Islet of Langerhans (tissue), 1 donor: ENCODE data around the gene PTPRR.
"Not testable (repeated sequence)": the region's sequence is repeated elsewhere in the genome, so short reads cannot be mapped to it uniquely, and the experiment has no call there.

Experiments
- FAIRE-seq: peaks from one replicate; lab custom pipeline; 2011; peaks lifted over from hg19 to GRCh38; lab: Jason Lieb, UNC

The PTPRR gene

DNA sequence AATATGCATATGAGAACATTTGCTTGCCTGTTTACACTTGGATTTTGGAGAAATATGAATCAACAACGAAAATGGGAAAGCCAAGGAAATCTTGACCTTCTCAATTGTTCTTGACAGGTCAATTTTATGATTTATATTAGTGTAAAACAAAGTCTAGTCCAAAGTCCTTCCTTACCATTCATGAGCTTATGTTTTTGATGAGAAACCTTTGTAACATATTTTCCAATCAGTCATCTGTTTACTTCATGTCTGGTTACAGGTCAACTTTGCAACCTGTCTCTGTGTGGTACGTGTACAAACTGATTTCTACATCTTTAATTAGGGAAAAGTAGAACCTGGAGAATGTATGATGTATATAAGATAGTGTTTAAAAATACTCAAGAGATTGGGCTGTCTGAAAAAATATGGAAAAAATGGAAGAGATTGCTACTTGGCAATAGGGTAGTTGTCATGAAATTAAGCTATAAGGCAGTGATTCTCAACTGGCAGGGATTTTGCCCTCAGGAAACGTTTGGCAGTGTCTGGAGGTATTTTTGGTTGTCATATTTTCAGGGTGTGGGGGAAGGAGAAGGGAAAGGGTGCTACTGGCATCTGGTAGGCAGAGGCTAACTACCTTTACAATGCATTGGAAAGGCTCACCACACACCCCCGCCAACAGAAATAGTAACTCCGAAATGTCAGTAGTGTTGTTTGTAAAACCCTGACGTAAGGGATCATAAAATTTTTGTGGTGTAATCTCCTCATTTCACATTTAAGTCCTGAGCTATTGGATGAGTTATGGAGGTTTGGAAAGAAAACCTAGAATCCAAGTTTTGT lies 172.9 kb downstream of the PTPRR start:
- no peak for FAIRE-seq

DNA sequence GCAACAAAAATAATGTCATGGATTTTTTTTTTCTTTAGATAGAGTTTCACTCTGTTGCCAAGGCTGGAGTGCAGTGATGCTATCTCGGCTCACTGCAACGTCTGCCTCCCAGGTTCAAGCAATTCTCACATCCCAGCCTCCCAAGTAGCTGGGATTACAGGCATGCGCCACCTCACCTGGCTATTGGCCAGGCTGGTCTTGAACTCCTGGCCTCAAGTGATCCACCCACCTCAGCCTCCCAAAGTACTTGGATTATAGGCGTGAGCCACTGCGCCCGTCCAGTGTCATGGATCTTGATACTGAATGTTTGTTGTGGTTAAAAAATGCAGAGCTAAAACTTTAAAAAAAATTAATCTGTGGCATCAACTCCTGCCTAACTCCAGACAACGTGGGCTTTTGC lies 175.5 kb downstream of the PTPRR start:
- no peak for FAIRE-seq

DNA sequence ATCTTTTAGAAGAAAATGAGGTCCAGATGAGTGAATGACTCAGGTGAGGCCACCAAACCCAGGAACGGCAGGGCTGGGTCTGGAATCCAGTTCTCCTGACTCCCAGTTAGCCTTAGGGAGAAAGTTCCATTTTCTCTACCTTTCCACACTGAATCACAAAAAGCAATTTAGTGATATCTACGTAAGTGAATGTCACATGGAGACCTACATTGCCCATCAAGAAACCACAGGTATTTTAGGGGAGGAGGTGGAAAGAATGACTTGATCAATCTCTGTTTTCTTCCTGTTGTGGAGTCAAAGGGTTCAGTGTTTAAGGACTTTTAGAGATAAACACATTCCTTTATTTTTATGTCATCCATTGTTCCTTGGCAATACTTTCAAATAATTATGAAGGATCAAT lies 176.4 kb downstream of the PTPRR start:
- no peak for FAIRE-seq

DNA sequence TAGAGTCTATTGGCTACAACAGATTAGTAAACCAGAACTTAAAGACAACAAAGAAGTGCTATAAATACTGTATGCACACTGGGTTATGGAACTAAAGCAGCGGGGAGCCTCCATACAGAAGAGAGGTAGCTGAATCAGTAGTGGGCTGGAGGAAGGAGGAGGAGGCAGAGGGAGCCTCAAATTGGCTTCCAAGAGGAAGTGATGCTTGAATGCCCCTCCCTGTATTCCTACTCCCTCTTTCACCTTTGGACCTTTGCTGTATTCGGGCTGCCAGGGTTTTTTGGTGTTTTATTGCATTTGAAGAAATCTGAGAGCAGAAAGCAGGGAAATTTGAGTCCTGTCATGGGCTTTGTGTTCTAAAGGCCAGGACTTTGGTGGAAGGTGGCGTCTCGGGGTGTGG lies 179.3 kb downstream of the PTPRR start:
- FAIRE-seq = no peak

DNA sequence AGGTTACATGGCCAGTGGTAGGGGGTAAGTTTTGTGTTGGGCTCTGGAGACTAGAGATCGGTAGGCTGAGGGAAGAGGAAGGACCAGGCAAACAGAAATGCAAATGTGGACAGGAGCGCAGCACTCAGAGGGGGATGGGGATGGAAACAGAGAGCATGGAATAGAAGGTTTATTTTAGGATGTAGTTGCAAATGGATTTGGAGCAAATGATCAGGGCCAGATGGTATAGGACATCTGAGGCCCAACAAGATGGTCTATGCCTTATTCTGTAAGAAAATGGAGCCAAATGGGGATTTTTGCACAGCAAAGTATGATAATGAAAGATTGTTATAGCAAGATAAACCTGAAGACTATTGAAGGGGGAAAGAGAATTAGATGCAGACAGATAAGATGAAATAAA lies 180.8 kb downstream of the PTPRR start:
- no peak for FAIRE-seq

DNA sequence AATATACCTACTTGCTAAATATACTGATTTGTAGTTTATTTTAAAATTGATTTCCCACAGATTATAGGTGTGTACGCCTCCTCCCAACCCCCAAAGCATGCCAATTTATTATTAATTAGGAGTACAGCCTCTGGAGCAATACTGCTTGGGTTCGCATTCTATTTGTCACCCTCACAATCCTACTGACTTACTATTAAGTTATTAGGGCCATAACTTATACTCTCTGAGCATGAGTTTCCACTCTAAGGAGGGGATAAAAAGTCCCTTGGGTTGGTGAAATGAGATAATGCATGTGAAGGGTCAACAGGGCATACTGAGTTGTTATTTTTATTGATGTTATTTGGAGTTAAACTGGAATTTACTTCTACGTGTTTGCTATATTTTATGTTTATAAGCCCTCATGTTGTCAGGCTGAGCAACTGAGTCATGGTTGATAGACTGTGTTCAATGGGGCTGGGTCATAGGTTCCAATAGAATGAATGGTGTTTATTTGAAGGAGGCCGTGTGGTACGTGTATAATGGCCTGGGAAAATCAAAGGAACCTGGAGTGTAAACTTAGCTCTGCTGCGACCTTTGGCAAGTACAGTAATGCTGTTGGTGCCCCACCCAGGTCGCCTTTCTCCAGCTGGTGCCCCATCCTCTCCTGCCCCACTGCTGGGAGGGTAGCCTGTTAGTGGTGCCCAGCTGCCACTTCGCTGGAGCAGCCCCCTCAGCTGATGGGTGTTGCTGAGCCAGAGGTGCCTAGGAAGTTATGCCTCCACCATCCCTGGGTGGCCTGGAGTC lies 184.0 kb downstream of the PTPRR start:
- no peak for FAIRE-seq

DNA sequence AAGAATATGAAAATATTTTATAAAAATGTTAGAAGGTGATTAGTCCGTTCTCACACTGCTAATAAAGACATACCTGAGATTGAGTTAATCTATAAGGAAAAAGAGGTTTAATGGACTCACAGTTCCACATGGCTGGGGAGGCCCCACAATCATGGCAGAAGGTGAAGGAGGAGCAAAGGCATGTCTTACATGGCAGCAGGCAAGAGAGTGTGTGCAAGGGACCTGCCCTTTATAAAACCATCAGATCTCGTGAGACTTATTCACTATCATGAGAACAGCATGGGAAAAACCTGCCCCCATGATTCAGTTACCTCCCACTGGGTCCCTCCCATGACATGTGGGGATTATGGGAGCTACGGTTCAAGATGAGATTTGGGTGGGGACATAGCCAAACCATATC lies 185.3 kb downstream of the PTPRR start:
- not testable (repeated sequence) for FAIRE-seq

DNA sequence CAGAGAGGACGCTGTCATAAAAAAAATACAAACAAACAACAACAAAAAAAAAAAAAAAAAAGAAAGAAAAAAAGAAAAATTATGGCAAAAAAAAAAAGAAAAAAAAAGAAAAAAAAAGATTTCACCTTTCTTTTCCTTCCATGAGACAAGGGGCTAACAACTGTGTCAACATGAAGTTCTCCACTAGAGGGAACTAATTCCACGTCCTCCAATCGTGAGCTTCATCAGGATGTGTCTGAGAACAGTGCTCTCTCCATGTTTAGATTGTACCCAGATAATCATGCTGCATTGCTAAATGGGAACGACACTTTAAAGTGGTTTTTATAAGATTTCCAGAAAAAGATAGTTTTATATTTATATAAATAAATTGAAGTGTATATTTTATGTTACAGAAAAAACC lies 187.2 kb downstream of the PTPRR start:
- peak; percentile 99 for FAIRE-seq

DNA sequence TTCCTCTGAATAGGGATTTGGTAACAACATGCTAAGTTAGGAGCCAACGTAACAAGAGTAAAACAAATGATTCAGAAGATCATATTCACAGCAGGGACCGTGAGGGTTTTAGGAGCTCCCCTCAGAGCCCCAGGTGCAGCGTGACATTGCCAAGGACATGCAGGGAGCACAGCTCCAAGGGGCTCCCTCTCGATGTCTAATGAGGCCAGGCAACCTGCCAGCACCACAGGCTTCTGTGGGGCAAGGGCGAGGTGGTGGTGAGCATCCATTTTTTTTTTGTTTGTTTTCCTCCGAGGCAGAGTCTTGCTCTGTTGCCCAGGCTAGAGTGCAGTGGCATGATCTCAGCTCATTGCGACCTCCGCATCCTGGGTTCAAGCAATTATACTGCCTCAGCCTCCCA lies 188.3 kb downstream of the PTPRR start:
- FAIRE-seq = no peak

DNA sequence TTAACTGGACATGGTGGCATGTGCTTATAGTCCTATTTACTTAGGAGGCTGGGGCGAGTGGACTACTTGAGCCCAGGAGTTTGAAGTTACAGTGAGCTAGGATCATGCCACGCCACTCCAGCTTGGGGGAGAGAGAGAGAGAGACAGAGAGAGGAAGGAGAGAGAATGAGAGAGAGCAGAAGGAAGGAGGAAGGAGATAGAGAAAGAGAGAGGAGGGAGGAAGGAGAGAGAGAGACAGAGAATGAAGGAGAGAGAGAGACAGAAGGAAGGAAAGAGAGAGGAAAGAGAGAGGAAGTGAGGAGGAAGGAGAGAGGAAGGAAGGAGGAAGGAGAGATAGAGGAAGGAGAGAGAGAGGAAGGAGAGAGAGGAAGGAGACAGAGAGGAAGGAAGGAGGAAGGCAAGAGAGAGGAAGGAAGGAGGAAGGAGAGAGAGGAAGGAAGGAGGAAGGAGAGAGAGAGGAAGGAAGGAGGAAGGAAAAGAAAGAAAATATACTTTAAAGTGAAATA lies 189.8 kb downstream of the PTPRR start:
- no peak for FAIRE-seq

DNA sequence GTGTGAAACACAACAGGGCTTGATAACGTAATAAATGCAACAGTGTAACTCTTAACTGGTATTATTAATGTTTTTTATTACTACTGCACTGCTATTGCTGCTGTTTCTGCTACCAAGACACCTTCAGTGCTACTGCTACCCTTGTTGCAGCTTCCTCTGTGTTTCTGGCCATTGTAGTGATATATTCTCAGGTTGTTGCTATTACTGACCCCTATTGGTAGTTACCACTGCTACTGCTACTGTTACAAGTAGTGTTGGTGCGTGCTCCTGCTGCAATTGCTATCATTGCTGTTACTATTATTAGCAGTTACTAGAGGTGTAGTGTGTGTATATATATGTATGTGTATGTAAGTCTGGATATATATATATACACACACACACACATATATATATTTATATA lies 196.1 kb downstream of the PTPRR start:
- no peak for FAIRE-seq

DNA sequence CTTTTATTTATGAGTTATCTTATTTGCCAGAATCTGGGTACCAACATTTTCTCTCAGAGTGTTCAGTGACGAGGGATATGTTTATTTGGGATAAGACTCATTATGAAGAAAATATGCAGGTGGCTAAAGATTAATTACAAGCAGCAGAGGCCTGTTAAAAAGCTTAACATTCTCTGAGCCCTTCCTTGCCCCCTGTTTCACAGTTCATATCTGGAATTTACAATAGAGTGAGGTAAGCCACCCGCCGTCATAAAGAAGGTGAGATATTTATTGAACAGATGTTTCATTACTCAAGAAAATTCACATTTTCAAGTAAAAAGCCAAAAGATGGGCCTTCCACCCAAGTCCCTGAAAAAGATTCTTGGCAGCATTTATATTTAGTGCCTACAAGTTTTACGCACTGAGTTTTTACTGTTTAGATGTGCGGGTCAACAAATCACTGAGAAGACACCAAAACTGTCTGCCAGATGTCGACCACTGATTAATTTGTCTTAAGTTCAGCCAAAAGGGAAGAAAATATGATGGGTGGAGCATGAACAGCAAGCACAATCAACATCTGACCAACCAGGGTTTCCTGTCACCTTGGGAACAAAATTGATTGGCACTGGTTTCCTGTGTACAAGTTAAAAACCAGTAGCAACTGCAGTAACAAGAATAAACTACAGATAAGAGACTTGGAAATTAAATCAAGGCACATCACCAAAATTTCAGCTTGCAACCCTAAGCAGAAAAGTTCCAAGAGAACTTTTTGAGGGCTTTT lies 197.8 kb downstream of the PTPRR start:
- FAIRE-seq = no peak

DNA sequence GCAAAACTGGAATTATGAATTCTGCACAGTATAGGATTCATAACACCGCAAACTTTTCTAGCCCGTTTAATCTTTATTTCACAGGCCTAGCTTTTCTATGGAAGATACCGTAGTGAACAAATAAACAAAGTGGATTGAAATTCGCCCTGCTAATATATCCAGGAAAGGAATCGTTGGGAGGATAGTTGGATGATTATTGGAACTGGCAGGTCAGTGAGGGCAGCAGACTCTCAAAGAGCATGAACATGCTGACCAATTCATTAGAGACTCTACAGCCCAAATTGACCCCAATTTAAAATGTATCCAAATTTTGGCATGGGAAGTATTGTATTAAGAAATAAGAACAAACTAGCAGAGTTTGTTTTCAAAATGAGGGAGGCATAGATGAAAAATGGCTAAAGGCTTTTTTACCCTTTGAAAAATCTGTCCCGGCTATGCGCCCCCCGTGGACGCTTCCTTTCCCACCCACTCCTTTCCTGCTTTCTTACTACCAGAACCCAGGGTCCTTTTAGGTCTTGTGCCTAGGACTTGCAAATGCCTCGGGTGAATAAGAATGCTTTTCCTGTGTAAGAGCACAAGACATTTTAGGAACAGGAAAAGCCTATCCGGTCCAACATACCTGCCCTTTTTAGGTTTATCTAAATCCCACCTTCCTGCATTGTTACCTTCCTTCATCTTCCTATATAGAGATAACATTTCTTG lies 198.7 kb downstream of the PTPRR start:
- FAIRE-seq = no peak

DNA sequence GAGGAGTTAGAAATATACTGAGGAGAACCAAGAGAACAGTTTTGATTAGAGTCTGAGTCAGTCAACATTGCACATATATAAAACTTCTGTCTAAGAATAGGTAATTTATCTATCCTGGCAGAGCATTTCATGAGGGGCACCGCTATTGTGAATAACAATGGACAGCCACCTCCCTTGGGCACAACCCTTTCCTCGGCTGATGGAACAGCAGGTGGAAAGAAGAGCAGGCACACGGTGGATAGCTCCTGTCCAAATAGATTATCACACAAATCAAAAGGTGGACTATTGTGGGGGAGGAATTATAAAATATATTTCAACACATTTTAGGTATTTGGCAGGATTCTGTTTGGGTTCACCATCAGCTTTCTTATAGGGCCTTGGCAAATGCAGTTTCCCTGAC lies 199.3 kb downstream of the PTPRR start:
- FAIRE-seq = no peak

DNA sequence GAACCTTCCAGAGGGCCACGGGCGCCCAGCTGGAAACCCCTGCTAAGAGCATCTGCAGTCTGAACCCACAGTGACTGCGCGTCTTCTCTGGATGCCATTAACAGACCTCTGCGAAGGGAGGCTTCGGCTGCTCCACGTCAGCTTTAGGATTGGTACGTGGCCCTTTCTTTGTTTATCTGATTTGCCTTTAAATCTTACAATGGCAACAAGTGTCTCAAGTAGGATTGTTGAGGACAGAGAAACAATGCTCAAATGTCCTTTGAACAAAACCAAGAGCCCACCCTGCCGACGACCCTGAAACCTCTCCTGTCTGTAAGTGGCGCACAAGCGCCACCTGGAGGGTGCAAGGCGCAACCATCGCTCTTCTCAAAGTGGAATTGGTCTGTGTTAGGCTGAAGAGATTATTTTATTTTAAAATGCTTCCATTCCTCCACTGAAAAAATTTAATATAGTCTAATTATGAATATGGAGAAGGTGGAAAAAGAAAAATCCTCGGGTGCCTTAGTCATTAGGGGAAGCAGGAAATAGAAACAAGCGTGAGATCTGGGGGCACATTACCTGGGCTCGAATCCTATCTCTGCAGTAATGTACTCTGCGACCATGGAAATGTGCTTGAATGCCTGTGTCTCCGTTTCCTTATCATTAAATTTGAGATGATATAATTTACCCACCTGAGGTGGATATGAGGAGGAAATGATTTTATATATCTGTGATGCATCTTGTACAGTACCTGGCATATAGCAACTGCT lies 200.7 kb downstream of the PTPRR start:
- FAIRE-seq = peak; percentile 43

DNA sequence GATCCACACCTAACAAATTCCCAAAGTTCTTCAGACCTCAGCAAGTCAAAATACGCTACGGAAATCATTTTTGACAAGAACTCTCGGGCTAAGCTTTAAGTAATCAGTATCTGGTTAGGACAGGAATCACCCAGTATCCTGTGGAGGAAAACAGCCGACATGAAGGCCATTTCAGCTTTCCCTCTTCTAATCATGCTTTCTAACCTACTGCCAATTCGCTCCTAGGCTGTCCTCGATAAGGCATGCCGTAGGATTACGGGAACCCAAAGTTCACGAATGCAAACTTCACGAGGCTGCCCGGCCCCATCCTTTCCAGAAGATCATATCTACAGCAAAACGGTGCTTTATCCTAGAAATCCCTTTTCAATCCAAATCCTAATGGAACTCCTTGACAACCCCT lies 201.5 kb downstream of the PTPRR start:
- FAIRE-seq = no peak

DNA sequence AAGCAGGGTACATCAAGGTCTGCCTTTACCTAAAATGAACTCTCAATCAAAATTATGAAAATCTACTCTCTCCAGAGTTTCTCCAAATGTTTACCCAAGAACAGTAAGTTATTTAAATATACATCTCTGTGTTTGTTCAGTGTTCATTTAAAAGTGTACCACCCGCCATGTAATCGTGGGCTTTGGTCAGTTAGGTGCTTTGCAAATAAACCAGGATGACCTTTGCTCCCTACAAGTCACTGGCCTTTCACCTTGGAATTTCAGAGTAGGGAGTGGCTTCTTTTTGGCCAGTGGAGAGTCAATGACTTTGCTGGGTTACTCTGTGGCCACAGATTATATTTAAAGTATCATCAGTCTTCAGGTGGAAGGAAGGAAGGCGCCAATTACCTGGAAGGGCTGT lies 208.7 kb downstream of the PTPRR start:
- no peak for FAIRE-seq

DNA sequence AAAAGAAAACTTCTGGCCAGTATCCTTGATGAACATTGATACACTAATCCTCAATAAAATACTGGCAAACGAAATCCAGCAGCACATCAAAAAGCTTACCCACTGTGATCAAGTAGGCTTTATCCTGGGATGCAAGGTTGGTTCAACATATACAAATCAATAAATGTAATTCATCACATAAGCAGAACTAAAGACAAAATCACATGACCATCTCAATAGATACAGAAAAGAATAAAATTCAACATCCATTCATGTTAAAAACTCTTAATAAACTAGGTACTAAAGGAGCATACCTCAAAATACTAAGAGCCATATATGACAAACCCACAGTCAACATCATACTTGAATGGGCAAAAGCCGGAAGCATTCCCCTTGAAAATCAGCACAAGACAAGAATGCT lies 211.5 kb downstream of the PTPRR start:
- FAIRE-seq = no peak

DNA sequence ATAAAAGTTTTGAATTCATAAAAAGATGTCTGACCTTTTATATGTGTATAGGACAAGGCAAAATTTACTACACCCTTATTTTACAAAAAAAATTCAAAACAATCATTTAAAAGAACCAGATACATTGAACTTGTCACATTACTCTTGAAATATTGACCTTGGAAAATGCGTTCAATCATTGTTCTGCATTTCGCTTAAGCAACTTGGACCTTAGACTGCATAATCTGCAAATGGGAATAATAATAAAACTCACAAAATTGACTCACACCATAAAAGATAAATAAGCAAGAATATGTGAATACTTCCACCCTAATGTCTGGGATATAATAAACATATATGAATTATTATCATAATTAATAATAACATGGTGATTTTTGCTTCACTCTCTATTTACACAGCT lies 213.9 kb downstream of the PTPRR start:
- no peak for FAIRE-seq

DNA sequence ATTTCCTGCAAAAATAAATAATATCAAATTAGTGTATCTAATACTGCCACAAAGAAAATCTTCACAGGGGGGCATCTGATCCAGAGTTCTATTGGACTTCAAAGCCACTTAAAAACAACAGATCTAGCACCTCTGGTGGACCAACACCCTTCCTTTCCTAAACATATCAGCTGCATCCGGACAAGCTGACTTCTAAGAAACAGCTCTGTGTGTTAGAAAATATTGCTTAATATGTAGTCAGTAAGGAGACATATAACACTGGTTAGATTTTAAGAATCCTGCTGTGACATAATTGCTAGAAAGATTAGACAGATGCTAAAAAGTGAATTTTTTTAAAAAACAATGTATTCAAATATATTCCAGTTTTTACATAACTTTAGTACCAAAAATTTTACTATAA lies 222.2 kb downstream of the PTPRR start:
- no peak for FAIRE-seq

DNA sequence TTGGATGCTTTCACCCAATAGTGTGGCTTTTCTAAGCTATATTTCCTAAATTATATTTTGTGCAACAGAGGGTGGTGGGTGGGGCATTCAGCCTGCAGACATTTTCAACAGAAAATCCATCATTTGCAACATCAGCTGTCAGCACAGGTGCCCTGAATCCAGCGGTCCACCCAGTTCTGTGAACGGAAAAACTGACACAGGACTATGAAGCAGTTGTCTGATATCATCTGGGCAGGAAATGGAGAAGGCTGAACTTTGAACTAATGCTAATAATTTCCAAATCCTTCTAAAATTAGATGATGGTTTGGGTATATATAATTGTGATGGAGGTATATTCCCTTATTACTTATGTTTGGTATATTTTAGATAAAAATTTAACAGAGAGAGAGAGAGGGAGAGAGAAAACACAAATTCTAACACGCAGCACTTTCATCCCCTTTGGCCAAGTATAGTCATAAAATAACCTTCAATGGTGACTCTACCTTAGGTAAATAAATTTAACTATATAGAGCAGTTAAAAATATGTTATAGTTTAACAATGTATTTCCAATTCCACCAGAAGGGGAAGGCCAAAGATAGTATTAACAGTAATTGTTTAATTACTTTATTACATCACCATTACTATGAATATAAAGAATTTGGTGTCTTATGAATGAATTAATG lies 225.0 kb downstream of the PTPRR start:
- peak; percentile 17 for FAIRE-seq
